GM18507 (cell line): ENCODE results near the gene LPAR3.

Experiments used
- DNase-seq: peaks from one replicate; pipeline ENCODE4 v3.0.0; 2011; ENCODE audit warnings: low read depth; ENCODE audit not compliant: insufficient read length; ENCODE audit errors: extremely low spot score
- FAIRE-seq: peaks from 2 replicates; lab custom pipeline; 2011; peaks lifted over from hg19 to GRCh38; lab: Jason Lieb, UNC

LPAR3 gene

GRCh38 chr1:84862810-84863251, 30.2 kb downstream of the LPAR3 start:
- peak; percentile 35 for DNase-seq
- peak; percentile 97 for FAIRE-seq

GRCh38 chr1:84861988-84862644, 30.9 kb downstream of the LPAR3 start:
- FAIRE-seq (peak; percentile 36), DNase-seq (no peak)

GRCh38 chr1:84861516-84861915, 31.5 kb downstream of the LPAR3 start:
- FAIRE-seq = peak; percentile 31
- DNase-seq = no peak

DNA sequence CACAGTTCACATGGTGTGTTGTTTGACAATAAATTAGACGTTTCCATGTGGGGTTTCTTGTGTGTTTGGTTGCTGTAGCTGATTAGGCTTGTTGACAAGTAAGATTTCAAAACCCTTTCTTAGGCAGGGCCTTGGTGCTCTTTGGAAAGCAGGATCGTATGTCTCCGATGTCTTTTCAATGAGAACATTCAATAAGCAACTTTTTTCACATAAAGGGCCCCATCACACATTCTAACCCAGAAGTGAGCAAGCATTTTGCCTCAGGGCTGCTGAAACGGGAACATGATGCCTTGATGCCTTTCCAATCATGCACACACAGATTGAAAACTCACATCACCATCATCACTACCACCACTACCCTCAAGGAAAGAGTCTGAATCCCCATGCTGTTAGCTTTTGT, 33.1 kb downstream of the LPAR3 start:
- FAIRE-seq (no peak), DNase-seq (no peak)

DNA sequence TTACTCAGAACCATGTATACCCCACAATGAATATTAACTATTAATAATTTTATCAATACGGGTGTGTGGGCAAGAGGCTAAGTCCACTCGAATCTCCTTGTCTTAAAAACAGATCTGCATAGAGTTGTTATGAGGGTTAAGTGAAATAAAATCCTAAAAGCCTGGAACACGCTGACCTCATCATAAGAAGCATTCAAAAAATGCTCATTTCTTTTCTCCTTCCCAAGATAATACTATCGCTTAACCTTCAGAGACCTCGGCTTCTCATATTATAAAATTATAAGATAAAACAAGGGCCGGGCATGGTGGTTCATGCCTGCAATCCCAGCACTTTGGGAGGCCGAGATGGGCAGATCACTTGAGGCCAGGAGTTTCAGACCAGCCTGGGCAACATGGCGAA, 35.1 kb downstream of the LPAR3 start:
- DNase-seq = no peak
- no peak for FAIRE-seq

DNA sequence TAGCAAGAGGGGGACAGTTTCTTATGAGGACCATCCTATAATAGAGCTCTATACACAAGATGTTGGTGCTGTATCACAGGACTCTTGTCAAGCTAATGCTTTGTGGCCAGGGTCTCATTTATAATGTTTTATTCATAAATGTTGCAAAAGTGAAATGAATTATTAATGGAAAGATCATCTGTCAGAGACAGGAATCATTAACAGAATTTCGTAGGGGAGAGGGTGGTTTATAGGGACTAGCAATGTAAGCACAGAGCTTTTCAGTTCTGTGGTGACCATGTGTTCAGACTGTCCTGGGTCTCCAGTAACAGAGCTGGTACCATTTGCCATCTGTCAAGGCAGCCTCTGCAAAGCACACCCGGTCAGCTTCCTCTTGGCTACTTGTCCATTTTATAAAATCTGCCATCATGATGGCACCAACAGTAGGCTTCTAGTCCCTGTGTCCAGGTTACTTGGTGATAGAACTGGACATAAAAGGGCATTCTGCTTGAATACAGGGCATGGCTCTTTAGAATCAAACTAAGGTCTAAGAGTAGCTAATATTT, 36.2 kb downstream of the LPAR3 start:
- DNase-seq = no peak

GRCh38 chr1:84855691-84856630, 37.0 kb downstream of the LPAR3 start:
- FAIRE-seq = no peak
- DNase-seq = no peak

More for the DNA sequence above, 36.2 kb downstream of the LPAR3 start:
- FAIRE-seq = no peak

GRCh38 chr1:84855168-84855567, 37.8 kb downstream of the LPAR3 start:
- no peak for DNase-seq
- FAIRE-seq = no peak

DNA sequence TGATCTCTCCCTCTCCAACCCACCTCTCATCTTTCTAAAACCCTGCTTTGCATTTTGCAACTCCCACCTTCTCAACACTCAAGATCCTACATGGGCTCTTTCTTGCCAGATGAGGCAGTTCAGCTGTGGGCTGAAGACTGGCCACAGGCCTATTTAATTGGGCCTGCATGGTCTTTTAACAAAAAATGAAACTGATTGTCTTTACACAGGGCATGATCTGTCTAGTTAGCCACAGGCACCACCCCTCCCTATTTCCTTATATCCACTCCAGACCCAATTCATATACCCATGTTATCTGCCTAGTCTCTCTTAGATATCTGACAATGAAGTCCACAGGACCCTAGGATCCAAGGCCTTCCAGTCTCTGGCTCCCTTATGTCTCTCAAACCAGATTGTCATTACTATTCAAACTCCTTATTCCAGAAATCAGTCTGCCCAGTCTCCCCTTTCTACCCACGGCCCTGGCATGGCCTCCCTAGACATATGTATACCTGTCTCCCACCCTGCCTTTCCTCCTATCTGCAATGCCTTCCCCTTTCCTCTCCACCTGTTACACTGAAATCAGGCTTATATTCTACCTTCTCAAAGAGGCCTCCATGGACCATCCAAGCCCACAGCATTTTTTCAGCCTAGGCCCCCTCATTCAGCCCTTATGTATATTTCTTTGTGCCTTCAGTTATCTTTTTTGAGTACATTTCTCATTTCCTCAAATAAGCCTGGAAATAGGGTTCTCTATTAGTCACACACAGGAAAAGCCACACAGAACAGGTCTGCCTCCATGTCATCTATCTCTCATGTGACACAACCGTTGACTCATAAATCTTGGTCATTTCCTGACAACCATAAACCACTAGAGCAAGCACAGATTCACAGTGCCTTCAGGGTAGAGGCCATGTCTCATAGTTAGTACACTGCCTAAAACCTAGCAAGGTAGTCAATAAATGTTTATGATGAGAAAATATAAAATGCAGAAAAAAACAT, 39.0 kb downstream of the LPAR3 start:
- DNase-seq (peak; percentile 37), FAIRE-seq (peak; percentile 77)

DNA sequence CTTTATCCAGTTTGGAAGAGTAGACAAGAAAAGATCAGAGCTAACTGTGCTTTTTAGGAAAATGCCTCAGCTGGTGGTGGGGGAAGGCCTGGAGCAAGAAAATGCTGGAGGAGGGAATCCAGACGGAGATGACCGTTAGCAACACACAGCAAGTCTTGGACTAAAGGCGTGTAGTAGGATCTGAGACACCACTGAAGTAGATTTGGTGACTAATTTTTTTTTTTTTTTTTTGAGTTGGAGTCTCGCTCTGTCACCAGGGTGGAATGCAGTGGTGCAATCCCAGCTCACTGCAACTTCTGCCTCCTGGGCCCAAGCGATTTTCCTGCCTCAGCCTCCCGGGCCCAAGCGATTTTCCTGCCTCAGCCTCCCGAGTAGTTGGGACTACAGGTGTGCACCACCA, 41.2 kb downstream of the LPAR3 start:
- FAIRE-seq (no peak), DNase-seq (no peak)

GRCh38 chr1:84849357-84849975, 43.5 kb downstream of the LPAR3 start:
- DNase-seq (no peak), FAIRE-seq (no peak)

- FAIRE-seq (no peak), DNase-seq (no peak)
These were observed 45.5 kb downstream of the LPAR3 start for GRCh38 chr1:84847253-84848250.

DNA sequence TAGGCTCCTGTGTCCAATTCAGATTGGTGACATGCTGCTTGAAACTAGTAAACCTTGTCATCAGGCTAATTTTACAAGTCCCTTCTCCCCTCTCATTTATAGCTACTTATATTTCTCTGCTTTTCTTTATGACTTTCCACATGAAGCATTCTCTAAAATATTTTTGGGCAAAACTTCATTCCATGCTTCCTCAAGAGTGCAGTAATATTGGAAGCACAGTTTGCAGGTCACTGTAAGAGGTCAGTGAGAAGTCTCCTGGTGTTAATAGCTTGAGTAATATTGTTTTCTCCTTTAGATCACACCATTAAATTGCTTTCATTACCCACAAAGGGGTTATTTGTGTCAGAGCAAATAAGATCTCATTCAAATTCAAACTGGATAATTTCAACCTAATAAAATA, 46.6 kb downstream of the LPAR3 start:
- DNase-seq = no peak
- no peak for FAIRE-seq

GRCh38 chr1:84845357-84845756, 47.6 kb downstream of the LPAR3 start:
- no peak for DNase-seq
- no peak for FAIRE-seq

DNA sequence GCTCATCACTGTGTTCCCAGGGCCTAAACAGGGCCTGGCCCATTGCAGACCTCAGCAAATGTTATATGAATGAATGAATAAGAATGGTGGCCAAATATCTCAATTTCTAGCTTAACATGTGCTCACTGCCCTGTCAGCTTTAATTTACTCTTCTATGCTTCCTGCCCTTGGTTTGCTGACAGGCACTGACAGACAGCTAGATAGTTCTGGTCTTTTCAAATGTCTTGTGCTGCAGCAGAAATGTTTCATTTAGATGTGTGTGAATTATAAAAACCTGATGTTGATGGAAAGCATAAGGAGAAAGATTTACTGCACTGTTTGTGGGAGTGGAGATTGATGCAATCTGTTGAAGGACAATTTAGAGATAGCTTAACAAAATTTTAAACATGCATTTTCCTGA, 48.9 kb downstream of the LPAR3 start:
- no peak for FAIRE-seq

DNA sequence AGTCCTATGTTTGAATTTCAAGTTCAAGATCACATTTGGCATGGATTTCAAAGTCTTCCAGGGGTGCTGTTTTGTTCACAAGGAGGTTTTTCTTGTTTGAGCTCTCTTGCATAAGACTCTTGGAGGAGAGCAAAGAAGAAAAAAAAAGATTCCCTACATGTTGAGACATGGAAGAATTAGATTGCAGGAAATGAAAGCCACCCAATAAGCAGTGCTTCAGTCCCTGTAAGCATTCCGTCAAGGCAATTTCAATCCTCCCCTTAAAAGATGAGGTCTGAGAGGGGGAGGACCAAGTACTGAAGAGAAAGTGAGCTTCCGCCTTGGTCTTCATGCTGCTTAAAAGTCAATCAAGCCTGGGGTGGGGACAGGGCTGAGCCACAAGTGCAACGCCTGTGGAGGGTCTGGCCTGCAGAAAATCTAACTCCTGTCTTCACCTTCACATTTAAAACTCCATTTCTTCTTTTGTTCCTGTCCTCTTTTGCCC, 50.2 kb downstream of the LPAR3 start:
- DNase-seq (no peak), FAIRE-seq (no peak)

More for the DNA sequence above, 48.9 kb downstream of the LPAR3 start:
- no peak for DNase-seq

- FAIRE-seq = no peak
- no peak for DNase-seq
These were observed 51.0 kb downstream of the LPAR3 start for GRCh38 chr1:84841971-84842370.

GRCh38 chr1:84840346-84840745, 52.7 kb downstream of the LPAR3 start:
- no peak for FAIRE-seq
- no peak for DNase-seq
